Karpas-422 (cell line): Measurements from ENCODE around the gene SLC38A7. TPM values are rescaled to one million over a fixed set of nuclear protein-coding genes. Genes with fewer than 3 reads are reported as not detected.
A peak's percentile ranks its signal among the peaks of the same experiment; 100 is the strongest.

Source experiments
- DNase-seq: peaks from one replicate; pipeline ENCODE4 v3.0.0-alpha.2; 2015
- H2AFZ ChIP-seq: fragments of 200-600 bp; sonication (generic); 2 replicates; pipeline ENCODE4 v1.6.1; 2014; ENCODE audit warnings: antibody characterized with exemption, low read length, mixed read lengths
- H3K27ac ChIP-seq: fragments of 200-600 bp; sonication (generic); 2 replicates; pipeline ENCODE4 v1.5.1; 2014; ENCODE audit warnings: mild to moderate bottlenecking, low read length, moderate library complexity
- H3K27me3 ChIP-seq: fragments of 200-600 bp; sonication (generic); 2 replicates; pipeline ENCODE4 v1.6.1; 2014; ENCODE audit warnings: low read length, mixed read lengths
- H3K36me3 ChIP-seq: fragments of 200-600 bp; sonication (generic); 2 replicates; pipeline ENCODE4 v1.6.1; 2014; ENCODE audit warnings: low read length, mixed read lengths; ENCODE audit not compliant: insufficient read depth
- H3K4me1 ChIP-seq: fragments of 200-600 bp; sonication (generic); 2 replicates; pipeline ENCODE4 v1.6.1; 2014; ENCODE audit warnings: mild to moderate bottlenecking, low read length, mixed read lengths
- H3K4me2 ChIP-seq: fragments of 200-600 bp; sonication (generic); 2 replicates; pipeline ENCODE4 v1.6.1; 2014; ENCODE audit warnings: low read length, low read depth, mild to moderate bottlenecking; ENCODE audit not compliant: poor library complexity, severe bottlenecking
- H3K4me3 ChIP-seq: fragments of 200-600 bp; sonication (generic); 2 replicates; pipeline ENCODE4 v1.5.1; 2014; ENCODE audit warnings: mild to moderate bottlenecking, antibody characterized with exemption, low read length, mixed read lengths
- H3K79me2 ChIP-seq: fragments of 200-600 bp; sonication (generic); 2 replicates; pipeline ENCODE4 v1.6.1; 2014; ENCODE audit warnings: mild to moderate bottlenecking, low read length, mixed read lengths
- H3K9ac ChIP-seq: fragments of 200-600 bp; sonication (generic); 2 replicates; pipeline ENCODE4 v1.6.0; 2014; ENCODE audit warnings: low read length
- H3K9me2 ChIP-seq: fragments of 200-600 bp; sonication (generic), shearing (Covaris generic); replicated peaks from 2 replicates; pipeline ENCODE4 v1.6.0; 2014; ENCODE audit warnings: mild to moderate bottlenecking, low read length, moderate library complexity; ENCODE audit not compliant: insufficient read depth
- H3K9me3 ChIP-seq: fragments of 300-700, 200-600 bp; sonication (generic); 2 replicates; pipeline ENCODE4 v1.6.1; 2014; ENCODE audit warnings: low read length, mixed read lengths
- H4K20me1 ChIP-seq: fragments of 200-600 bp; sonication (generic); 2 replicates; pipeline ENCODE4 v1.6.1; 2014; ENCODE audit warnings: mild to moderate bottlenecking, antibody characterized with exemption, low read length, low read depth; ENCODE audit not compliant: insufficient read depth
- total RNA-seq: library from RNA; depleted of rRNA; stranded (reverse); fragments of >200 nt; shearing (Covaris generic); gene quantifications from 2 replicates; pipeline ENCODE4 v1.2.3, GENCODE V29; 2014; ENCODE audit warnings: low replicate concordance; rRNA removed

Gene SLC38A7, protein sequence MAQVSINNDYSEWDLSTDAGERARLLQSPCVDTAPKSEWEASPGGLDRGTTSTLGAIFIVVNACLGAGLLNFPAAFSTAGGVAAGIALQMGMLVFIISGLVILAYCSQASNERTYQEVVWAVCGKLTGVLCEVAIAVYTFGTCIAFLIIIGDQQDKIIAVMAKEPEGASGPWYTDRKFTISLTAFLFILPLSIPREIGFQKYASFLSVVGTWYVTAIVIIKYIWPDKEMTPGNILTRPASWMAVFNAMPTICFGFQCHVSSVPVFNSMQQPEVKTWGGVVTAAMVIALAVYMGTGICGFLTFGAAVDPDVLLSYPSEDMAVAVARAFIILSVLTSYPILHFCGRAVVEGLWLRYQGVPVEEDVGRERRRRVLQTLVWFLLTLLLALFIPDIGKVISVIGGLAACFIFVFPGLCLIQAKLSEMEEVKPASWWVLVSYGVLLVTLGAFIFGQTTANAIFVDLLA
- total RNA-seq = 6.4 and 6.7 TPM in 2 replicates

DNA sequence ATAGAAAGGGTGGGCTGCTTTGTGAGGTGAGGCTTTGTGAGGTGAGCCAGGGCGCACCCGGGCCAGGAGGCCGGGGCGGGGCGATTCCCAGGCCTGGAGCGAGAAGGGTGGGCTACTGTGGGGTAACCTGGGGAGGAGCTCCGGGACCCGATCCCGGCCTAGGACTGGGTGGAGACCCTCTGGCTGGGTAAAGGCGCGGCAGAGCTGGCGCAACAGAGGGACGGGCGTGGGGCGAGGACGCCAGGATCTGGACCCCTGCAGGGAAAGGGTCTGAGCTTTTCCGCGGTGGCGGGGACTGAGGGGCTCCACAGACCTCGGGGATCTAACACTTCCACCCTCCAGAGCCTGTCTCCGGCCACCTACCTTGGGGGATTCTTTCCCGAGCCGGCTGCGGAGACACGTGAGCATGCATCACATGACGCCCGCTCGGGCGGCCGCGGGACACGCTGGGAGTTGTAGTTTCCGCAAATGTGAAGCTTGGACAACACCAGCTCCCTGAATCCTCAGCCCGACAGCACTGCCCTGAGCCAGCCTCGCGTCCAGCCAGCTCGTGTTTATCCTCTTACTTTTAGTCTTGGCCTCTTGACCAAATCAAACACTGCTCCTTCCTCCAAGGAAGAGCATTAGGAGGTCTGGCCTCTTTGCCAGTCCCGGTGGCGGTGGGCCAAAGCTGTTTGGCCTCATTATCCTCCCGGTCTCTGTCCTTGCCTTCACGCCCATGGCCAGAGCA lies at the start of gene SLC38A7:
TSS of gene SLC38A7 (minus strand) at position 417 of the 730 bp plus-strand sequence. CDS start 4,644 bp downstream, outside the sequence.
- no peak within 1 kb of the TSS for H3K27ac ChIP-seq

DNA sequence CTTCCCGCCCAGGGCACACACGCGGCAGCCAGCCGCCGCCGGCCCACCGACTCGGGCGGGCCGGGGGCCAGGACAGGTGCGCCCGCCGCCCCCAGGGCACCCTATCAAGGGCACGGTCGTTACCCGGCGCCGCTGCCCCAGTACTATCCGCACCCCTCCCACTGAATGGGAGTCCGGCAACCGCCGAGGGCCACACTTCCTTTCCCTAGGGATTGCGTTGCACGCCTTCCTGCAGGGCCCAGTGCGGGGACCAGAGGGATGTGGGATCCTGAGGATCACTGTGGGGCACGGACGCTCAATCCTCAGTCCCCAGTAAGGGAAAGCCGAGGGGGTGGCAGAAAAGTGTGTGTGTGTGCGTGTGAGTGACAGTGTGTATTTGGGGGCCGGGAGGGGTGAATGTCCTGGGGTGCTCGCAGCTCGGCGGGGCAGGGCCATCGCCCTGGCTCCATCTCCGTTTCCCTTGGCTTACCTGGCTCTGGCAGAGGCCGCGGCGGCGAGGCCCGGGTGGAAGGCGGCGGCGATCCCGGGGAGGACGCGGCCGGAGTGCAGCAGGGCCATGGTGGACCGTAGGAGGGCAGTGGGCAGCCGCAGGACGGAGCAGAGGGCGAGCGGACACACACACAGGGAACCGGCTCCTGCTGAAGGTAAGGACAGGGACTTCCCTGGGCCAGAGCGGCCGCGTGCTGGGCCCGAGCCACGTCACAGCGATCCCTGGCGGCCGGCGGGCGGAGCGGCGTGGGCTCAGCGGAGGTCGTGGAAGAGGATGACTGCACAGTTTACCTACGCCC lies 49.3 kb upstream of the SLC38A7 start, which contains the start of gene GOT2:
TSS of gene GOT2 (minus strand) at position 646 of the 788 bp plus-strand sequence. CDS start at position 558, 88 bp downstream.
- Histone ChIP-seq H3K9me3 (no peaks in the 10 kb centered on the region), H3K4me3 (peak within 1 kb of the TSS; percentile 93), H3K36me3 (peaks cover 14% of the 10 kb centered on the region; the same call in 1 of the 2 replicates), H3K27me3 (no peaks in the 10 kb centered on the region), H3K27ac (peak within 1 kb of the TSS; percentile 73), H2AFZ (peak within 1 kb of the TSS; percentile 86), H3K9ac (peak within 1 kb of the TSS; percentile 97), H3K4me2 (peak within 1 kb of the TSS; percentile 80), H3K79me2 (peaks cover 53% of the 10 kb centered on the region), H3K4me1 (peaks cover 48% of the 10 kb centered on the region), H4K20me1 (peaks cover 21% of the 10 kb centered on the region; the same call in 1 of the 2 replicates), H3K9me2 (no peaks in the 10 kb centered on the region)
- DNase-seq = peak; percentile 94

More for the DNA sequence above, at the start of gene SLC38A7:
- Histone ChIP-seq H3K9me3 (no peaks in the 10 kb centered on the region), H3K36me3 (no peaks in the 10 kb centered on the region), H3K27me3 (no peaks in the 10 kb centered on the region), H3K4me2 (peak within 1 kb of the TSS; percentile 96), H3K9ac (peak within 1 kb of the TSS; percentile 86), H3K79me2 (peaks cover 6% of the 10 kb centered on the region; the same call in 1 of the 2 replicates), H2AFZ (peak within 1 kb of the TSS; percentile 82), H4K20me1 (no peaks in the 10 kb centered on the region), H3K4me1 (peaks cover 10% of the 10 kb centered on the region), H3K9me2 (no peaks in the 10 kb centered on the region), H3K4me3 (peak within 1 kb of the TSS; percentile 92)
- peak; percentile 90 for DNase-seq

DNA sequence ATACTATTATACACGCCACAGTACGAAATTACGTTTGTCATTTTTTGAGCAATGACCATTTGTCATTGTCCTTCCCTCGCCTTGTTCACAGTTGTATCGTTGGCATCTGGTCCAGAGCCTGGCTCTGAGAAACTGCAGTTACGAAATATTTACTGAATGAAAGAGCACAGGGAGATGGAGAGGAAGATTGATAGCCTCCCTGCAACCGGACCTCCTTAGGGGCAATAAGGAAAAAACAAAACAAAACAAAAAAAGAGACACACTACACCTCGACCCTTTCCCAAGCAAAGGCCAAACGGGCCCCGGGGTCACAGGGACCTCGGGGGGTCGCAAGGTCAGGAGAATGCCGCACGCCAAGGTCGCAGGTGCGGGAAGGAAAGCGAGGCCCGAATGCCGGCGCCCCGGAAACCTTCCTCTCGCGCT lies 48.7 kb upstream of the SLC38A7 start:
- Histone ChIP-seq H3K4me2 (peak overlapping the region; percentile 80), H3K4me1 (peaks cover 48% of the 10 kb centered on the region), H3K27me3 (no peaks in the 10 kb centered on the region), H4K20me1 (peaks cover 24% of the 10 kb centered on the region; the same call in 1 of the 2 replicates), H3K27ac (peak overlapping the region; percentile 73), H3K79me2 (peaks cover 59% of the 10 kb centered on the region), H3K9me3 (no peaks in the 10 kb centered on the region), H3K9me2 (no peaks in the 10 kb centered on the region), H3K36me3 (peaks cover 14% of the 10 kb centered on the region; the same call in 1 of the 2 replicates), H2AFZ (no peak overlapping the region), H3K4me3 (peak overlapping the region; percentile 93), H3K9ac (peak overlapping the region; percentile 97)
- peak; percentile 61 for DNase-seq

DNA sequence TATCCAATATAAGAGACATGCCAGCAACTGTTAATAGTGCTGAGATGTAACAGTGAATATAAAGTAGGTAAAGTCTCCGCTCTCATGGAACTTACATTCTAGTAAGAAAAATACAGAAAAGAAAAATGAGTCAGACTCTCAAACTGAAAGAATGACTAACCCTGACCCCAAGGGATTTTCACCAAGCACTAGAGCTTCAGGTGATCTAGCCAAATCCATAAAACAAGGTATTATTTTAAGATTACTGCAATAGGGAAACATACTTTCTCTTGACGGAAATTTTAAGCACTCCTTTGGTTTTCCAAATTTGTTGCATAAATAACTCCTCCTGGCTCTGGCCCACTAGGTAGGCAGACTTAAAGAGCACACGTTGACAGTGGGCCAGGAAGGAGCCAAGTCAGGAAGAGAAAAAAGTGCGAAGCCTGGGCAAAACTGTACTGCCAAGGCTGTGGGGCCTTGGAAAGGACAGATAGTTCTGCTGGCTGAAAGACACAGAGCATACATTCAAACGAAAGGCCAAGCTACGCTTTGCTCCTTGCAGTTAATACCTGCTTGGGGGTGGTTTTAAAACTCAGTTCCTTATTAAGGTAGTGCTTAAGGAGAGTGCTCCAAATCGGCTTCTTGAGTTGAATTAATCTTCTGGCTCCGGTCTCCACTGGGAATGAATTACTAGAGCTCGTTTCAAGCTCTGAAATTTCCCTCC lies 48.1 kb upstream of the SLC38A7 start:
- Histone ChIP-seq H2AFZ (no peak overlapping the region), H3K27me3 (no peaks in the 10 kb centered on the region), H3K4me1 (peaks cover 48% of the 10 kb centered on the region), H3K36me3 (peaks cover 14% of the 10 kb centered on the region; the same call in 1 of the 2 replicates), H3K27ac (peak overlapping the region; percentile 73), H3K9me2 (no peaks in the 10 kb centered on the region), H4K20me1 (peaks cover 27% of the 10 kb centered on the region; the same call in 1 of the 2 replicates), H3K9me3 (no peaks in the 10 kb centered on the region), H3K4me3 (peak overlapping the region; percentile 93), H3K9ac (peak overlapping the region; percentile 97), H3K79me2 (peaks cover 64% of the 10 kb centered on the region), H3K4me2 (peak overlapping the region; percentile 80)
- DNase-seq = peak; percentile 57

DNA sequence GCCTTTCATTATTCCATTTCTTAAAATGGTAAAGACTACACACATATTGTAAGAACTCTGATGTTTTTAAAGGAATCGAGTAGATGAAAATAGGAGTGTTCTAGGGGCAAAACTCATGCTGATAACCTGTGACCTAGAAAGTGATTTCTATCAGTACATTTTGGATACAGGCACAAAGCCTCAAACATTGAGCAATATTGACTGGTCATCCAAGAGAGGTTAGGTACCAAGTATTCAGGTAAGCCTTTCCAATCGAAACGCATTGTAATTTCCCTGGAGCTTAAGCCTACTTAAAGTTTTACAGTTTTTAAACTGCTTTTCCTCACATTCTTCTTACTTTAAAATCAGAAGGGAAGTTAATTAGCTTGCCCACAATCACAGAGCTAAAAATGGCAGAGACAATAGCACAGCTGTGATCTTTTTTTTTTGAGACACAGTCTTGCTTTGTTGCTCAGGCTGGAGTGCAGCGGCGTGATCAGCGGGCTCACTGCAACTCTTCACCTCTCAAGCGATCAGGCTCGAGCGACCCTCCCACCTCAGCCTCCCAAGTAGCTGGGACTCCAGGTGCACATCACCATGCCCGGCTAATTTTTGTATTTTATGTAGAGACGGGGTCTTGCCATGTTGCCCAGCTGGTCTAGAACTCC lies 46.3 kb upstream of the SLC38A7 start:
- H3K9me3 ChIP-seq = no peaks in the 10 kb centered on the region
- peak overlapping the region; percentile 73 for H3K27ac ChIP-seq
- no peak overlapping the region for H2AFZ ChIP-seq
- no peaks in the 10 kb centered on the region for H3K9me2 ChIP-seq
- H3K4me1 ChIP-seq = peaks cover 48% of the 10 kb centered on the region
- H3K4me3 ChIP-seq = peak overlapping the region; percentile 28; the same call in 1 of the 2 replicates
- peaks cover 14% of the 10 kb centered on the region; the same call in 1 of the 2 replicates for H3K36me3 ChIP-seq
- peak; percentile 45 for DNase-seq
- no peaks in the 10 kb centered on the region for H3K27me3 ChIP-seq
- H3K9ac ChIP-seq = peak overlapping the region; percentile 1; the same call in 1 of the 2 replicates
- H4K20me1 ChIP-seq = peaks cover 31% of the 10 kb centered on the region; the same call in 1 of the 2 replicates
- peak overlapping the region; percentile 80 for H3K4me2 ChIP-seq
- peaks cover 80% of the 10 kb centered on the region for H3K79me2 ChIP-seq

DNA sequence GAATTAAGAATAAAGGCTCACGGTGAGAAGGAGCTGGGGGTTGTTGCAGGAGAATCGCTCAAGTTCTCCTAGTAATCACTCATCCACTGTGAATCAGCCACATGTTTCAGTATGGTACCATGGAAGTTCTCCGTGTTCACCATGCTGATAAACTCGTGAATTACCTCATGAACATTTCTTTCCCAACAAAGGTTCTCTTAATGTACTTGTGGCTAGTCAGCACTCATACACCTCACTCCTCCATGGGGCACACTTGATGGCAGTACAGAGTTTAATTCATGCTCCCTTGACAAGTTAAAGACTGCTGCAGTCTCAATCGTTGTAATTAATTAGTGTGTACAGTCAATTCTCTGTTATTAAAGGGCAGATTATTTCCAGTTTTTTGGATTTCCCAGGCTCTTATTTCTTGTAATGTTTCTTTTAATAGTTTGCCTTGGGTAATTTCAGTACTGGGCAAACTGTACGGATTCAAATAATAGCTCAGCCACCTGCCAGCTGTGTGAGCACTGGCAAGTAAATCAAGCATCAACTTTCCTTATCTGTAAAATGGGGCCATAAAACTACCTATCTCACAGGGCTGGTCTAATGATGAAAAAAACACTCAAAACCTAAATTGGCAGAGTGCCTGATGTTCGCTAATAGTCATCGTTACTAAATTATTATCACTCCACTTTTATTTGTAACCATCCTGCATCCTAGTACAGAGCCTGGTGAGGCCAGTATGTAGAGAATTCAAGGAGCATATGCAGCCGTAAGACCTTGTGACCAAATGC lies 43.4 kb upstream of the SLC38A7 start:
- peaks cover 88% of the 10 kb centered on the region for H3K79me2 ChIP-seq

More for the DNA sequence above, 43.4 kb upstream of the SLC38A7 start:
- Histone ChIP-seq H3K4me1 (peaks cover 40% of the 10 kb centered on the region), H3K27me3 (no peaks in the 10 kb centered on the region), H3K9me3 (no peaks in the 10 kb centered on the region), H3K4me2 (no peak overlapping the region), H3K36me3 (peaks cover 14% of the 10 kb centered on the region; the same call in 1 of the 2 replicates), H3K9ac (no peak overlapping the region), H3K4me3 (no peak overlapping the region), H4K20me1 (peaks cover 27% of the 10 kb centered on the region; the same call in 1 of the 2 replicates), H3K27ac (no peak overlapping the region), H2AFZ (no peak overlapping the region), H3K9me2 (no peaks in the 10 kb centered on the region)
- no peak for DNase-seq
